Transverse colon (tissue), 4 donors: Measurements from ENCODE around the gene CPXM1. TPM values are rescaled to one million over a fixed set of nuclear protein-coding genes. Genes with fewer than 3 reads are reported as not detected.

ENCODE experiments used
- DNase-seq: peaks from one replicate; pipeline ENCODE4 v3.0.0-alpha.2; 2019
- H3K27ac ChIP-seq, 4 donors: fragments of 200-600 bp; sonication (generic); 2 replicates each; pipeline ENCODE4 v1.5.1; 2016 to 2018; ENCODE audit warnings: inconsistent platforms in 4 of 4
- H3K27me3 ChIP-seq: fragments of 200-600 bp; sonication (generic); 2 replicates; pipeline ENCODE4 v1.5.1; 2017; ENCODE audit warnings: inconsistent platforms
- H3K36me3 ChIP-seq, 4 donors: fragments of 200-600 bp; sonication (generic); 2 replicates each; pipeline ENCODE4 v1.5.1; 2017 to 2019; ENCODE audit warnings: inconsistent platforms in 4 of 4
- H3K4me1 ChIP-seq, 4 donors: fragments of 200-600 bp; sonication (generic); 2 replicates each; pipeline ENCODE4 v1.5.1; 2017 to 2020; ENCODE audit warnings: inconsistent platforms in 4 of 4
- H3K4me3 ChIP-seq, 4 donors: fragments of 200-600 bp; sonication (generic); 1 replicate in 1 of 4; 2 replicates in 3 of 4; pipeline versions ENCODE4 v1.5.1 to v1.6.1; 2017 to 2019; ENCODE audit warnings: inconsistent platforms in 4 of 4
- H3K9me3 ChIP-seq, 2 donors: fragments of 200-600 bp; sonication (generic); 2 replicates each; pipeline ENCODE4 v1.5.1; 2017 to 2019; ENCODE audit warnings: inconsistent platforms in 2 of 2
- EP300 ChIP-seq: sonication (generic); formaldehyde crosslinking; IDR thresholded peaks from one replicate; pipeline ENCODE4 v1.6.1; 2017; ENCODE audit warnings: antibody characterized with exemption, low read depth
- POLR2A ChIP-seq: fragments of 450-650 bp; IDR thresholded peaks from one replicate; pipeline ENCODE4 v1.6.1; 2016; ENCODE audit warnings: antibody characterized with exemption, mild to moderate bottlenecking, moderate library complexity
- POLR2AphosphoS5 ChIP-seq, 3 donors: sonication (generic); formaldehyde crosslinking; IDR thresholded peaks; one replicate each; pipeline ENCODE4 v1.6.1; 2016; ENCODE audit warnings: antibody characterized with exemption in 3 of 3
- WGBS, 2 donors: methylation state at CpG; one replicate each; pipeline ENCODE4 v1.1.5; 2018; ENCODE audit warnings: low coverage in 1 of 2; 5-methylcytosine and 5-hydroxymethylcytosine counted together
- in situ Hi-C, 4 donors: fragments of 200-750 bp; cut with MboI; loops; one replicate each; pipeline versions ENCODE4 v1.15.0 to v1.15.1; 2017; ENCODE audit warnings: low sequenced_read_pairs in 3 of 4, low pct_ligation_motif_present in 1 of 4, low pct_unique_long_range_greater_than_20kb in 1 of 4
- intact Hi-C: fragments of 100-400 bp; cut with DNase I; formaldehyde crosslinking; loops from one replicate; pipeline ENCODE4 v1.15.1; 2023; ENCODE audit warnings: low total_unique reads
- total RNA-seq, 4 donors: library from RNA; depleted of rRNA; stranded (reverse); fragments of >200 nt; gene quantifications; one replicate each; pipeline ENCODE4 v1.1.0, GENCODE V29; 2016
- TF ChIP-seq, protein P1 (sequence below), 5 experiments: fragments of 200-600 bp in 3 of 5; fragments of 450-650 bp in 2 of 5; sonication (generic) in 3 of 5; IDR thresholded peaks; 1 replicate in 2 of 5; 2 replicates in 3 of 5; pipeline ENCODE4 v1.5.1; 2016 to 2017; ENCODE audit warnings: antibody characterized with exemption in 5 of 5, inconsistent platforms in 3 of 5, mild to moderate bottlenecking in 2 of 5, moderate library complexity in 1 of 5

CPXM1 gene
- total RNA-seq, 4 donors from 2014 or later: 0.80 to 2.6 (median 1.0) TPM

DNA sequence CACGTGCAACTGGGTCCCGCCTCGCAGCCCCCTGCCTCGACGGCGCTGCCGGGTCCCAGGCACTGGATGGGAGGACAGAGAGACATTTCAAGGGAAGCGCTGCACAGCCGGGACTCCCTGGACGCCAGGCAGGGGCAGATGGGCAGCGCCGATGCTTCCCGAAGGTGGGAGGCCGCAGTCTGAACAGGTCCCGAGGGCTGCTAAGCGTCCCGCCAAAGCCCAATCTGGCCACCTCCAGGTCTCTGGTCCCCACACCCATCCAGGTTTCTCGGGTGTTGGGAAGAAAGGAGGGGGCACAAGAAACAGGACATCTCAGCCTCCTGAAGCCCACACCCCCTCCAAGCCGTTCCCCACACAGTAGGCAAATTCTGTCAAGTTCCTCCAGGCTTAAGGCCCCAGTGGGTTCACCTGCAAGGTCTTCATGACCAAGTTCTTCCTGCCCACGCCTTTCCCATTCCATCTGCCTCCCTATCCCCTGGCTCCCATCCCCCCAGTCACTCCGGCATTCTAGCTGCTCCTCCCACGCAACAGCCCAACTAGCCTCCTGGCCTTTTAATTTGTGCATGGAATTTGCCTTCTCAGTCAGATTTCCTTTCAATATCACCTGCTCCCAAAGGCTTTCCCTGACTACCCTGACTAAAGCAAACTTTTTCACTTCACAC lies 5.4 kb upstream of the CPXM1 start:
- Histone ChIP-seq H3K4me1 (peaks cover 0 to 12% (median 5%) of the 10 kb centered on the region in 4 donors), H3K4me3 (no peak overlapping the region), H3K9me3 (no peaks in the 10 kb centered on the region), H3K27ac (no peak overlapping the region), H3K36me3 (no peaks in the 10 kb centered on the region), H3K27me3 (peaks cover 71% of the 10 kb centered on the region)
- no peak for DNase-seq
- in situ Hi-C loops (no loop called here), intact Hi-C loops (no loop called here)
- TF ChIP-seq POLR2AphosphoS5 (IDR thresholded peaks at IDR 0.05) (no peak), EP300 (no peak), POLR2A (no peak)
- TF ChIP-seq, protein P1, sequence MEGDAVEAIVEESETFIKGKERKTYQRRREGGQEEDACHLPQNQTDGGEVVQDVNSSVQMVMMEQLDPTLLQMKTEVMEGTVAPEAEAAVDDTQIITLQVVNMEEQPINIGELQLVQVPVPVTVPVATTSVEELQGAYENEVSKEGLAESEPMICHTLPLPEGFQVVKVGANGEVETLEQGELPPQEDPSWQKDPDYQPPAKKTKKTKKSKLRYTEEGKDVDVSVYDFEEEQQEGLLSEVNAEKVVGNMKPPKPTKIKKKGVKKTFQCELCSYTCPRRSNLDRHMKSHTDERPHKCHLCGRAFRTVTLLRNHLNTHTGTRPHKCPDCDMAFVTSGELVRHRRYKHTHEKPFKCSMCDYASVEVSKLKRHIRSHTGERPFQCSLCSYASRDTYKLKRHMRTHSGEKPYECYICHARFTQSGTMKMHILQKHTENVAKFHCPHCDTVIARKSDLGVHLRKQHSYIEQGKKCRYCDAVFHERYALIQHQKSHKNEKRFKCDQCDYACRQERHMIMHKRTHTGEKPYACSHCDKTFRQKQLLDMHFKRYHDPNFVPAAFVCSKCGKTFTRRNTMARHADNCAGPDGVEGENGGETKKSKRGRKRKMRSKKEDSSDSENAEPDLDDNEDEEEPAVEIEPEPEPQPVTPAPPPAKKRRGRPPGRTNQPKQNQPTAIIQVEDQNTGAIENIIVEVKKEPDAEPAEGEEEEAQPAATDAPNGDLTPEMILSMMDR (IDR thresholded peaks at IDR 0.05): no peak
- 47 to 62% methylated on average over 2 to 22 of the region's 22 CpGs for WGBS, 2 donors

DNA sequence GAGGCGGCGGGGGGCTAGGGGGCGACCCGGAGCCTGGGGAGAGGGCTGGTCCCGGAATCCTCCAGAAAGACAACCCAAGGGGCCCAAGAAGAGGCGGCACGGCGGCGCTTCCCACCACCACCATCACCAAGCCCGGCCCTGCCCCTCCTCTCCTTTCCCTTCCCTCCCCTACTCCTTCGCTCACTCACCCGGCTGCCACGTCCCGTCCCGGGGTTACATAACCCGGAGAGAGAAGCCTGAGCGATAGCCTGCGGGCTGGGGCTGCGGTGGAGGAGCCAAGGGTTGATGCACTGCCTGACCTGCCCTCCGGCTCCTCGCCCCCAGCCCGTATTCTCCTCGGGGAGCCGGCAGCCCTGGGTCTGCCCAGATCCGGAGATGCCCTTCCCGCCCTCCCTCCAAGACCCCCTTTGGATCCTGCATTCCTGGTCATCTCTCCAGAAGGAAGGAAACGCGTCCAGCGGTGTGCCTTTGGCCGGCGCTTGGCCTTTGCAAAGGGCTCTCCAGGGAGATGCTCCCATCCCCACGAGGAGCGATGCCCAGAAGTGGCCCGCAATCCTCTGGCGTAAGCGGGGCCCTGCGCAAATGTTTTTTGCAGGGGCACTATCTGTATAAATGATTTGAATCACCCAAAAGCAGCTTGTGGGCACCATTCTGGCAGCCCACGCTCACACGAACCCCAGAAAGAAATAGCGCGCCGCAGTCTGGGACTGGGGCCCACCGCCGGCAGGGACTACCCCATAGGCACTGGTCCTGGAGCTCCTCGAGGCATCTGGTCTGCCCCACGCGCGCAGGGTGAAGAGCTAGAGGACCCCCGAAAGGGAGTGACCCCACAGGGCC lies 4.6 kb upstream of the CPXM1 start:
- 56% methylated on average over 49 of the region's 49 CpGs; no CpG with 5 or more reads in 1 of the 2 donors for WGBS, 2 donors
- Histone ChIP-seq H3K4me3 (no peak overlapping the region), H3K9me3 (no peaks in the 10 kb centered on the region), H3K27me3 (peaks cover 78% of the 10 kb centered on the region), H3K27ac (no peak overlapping the region), H3K36me3 (no peaks in the 10 kb centered on the region), H3K4me1 (peaks cover 0 to 19% (median 13%) of the 10 kb centered on the region in 4 donors)
- intact Hi-C loops: no loop called here
- TF ChIP-seq POLR2AphosphoS5 (IDR thresholded peaks at IDR 0.05) (no peak), EP300 (no peak), POLR2A (no peak)
- TF ChIP-seq, protein P1 (IDR thresholded peaks at IDR 0.05): no peak
- no peak for DNase-seq
- in situ Hi-C loops: no loop called here

DNA sequence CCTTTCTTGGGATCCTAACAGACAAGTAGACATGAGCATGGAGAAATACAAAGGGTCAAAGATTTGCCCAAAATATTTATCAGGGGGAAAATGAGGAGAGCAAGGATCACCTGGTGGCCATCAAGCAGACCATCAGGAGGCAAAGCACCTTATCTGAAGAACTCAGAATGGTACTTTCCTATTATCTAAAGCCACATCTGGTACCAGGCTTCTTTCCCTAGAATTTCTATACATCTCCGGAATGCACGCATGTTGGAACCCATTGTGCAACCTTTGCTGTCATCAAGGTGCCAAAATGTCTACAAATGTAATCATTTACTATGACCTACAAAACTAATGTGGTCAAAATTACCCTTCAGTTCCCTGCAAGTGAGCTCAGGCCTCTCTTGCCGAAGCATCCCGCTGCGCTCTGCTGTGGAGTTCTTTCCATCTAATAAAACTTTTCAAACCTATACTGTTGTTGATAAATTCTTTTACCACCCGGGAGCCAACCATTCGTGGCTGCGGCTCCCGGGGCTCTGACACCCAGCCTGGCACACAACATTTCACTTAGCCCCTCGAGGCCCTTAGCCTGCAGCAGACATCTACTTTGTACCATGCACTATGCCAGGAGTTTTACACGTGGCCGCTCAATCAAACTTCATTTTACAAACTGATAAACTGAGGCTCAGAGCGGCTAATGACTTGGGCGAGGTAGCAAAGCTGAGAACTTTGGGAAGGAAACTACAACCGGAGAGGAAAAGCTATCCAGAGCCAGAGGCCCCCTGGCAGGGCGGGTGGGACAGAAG lies 3.8 kb upstream of the CPXM1 start:
- 70 to 76% methylated on average over 13 to 16 of the region's 16 CpGs for WGBS, 2 donors
- Histone ChIP-seq H3K4me1 (peaks cover 0 to 23% (median 17%) of the 10 kb centered on the region in 4 donors), H3K36me3 (no peaks in the 10 kb centered on the region), H3K4me3 (no peak overlapping the region), H3K27ac (no peak overlapping the region), H3K27me3 (peaks cover 84% of the 10 kb centered on the region), H3K9me3 (no peaks in the 10 kb centered on the region)
- intact Hi-C loops (no loop called here), in situ Hi-C loops (no loop called here)
- no peak for DNase-seq
- TF ChIP-seq, protein P1 (IDR thresholded peaks at IDR 0.05): no peak
- no peak for TF ChIP-seq POLR2AphosphoS5 (IDR thresholded peaks at IDR 0.05)
- TF ChIP-seq EP300: no peak
- no peak for TF ChIP-seq POLR2A

DNA sequence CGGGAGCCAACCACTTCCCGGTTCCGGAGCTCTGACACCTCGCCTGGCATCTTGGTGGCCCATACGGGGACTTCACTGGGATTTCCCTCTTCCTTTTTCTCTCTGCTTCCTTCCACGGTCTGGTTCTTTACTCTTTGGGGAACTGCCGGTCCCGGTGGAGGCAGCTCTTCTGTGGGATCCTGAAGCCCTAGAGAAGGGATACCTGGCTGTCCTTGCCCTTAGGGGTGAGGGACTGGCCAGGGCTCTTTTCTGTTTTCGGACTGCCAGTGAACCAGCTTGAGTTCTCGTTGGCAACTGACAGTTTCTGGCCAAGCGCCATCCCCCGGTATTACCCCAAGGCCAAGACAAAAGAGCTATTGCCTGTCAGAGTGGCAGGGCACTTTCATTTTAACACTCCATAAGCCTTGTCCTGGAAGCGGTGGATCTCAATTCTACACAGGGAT lies 880 bp upstream of the CPXM1 start:
- no peaks in the 10 kb centered on the region for H3K36me3 ChIP-seq
- no peaks in the 10 kb centered on the region for H3K9me3 ChIP-seq
- peaks cover 0 to 20% (median 16%) of the 10 kb centered on the region in 4 donors for H3K4me1 ChIP-seq
- DNase-seq: no peak
- 6 to 12% methylated on average over 9 to 13 of the region's 13 CpGs for WGBS, 2 donors
- intact Hi-C loops: no loop called here
- peaks cover 89% of the 10 kb centered on the region for H3K27me3 ChIP-seq
- no peak overlapping the region for H3K27ac ChIP-seq
- in situ Hi-C loops: no loop called here
- TF ChIP-seq POLR2AphosphoS5 (IDR thresholded peaks at IDR 0.05) (no peak), EP300 (no peak), POLR2A (no peak)
- TF ChIP-seq, protein P1 (IDR thresholded peaks at IDR 0.05): no peak
- H3K4me3 ChIP-seq: no peak overlapping the region
